ENCODE results near the gene PPP1R12B. TPM values are rescaled to one million over a fixed set of nuclear protein-coding genes. Genes with fewer than 3 reads are reported as not detected.
"Not testable (repeated sequence)": the region's sequence is repeated elsewhere in the genome, so short reads cannot be mapped to it uniquely, and the experiment has no call there.

Gene PPP1R12B
- total RNA-seq, 2 experiments from 2014 or later, result 13.0 to 14.1 TPM

DNA sequence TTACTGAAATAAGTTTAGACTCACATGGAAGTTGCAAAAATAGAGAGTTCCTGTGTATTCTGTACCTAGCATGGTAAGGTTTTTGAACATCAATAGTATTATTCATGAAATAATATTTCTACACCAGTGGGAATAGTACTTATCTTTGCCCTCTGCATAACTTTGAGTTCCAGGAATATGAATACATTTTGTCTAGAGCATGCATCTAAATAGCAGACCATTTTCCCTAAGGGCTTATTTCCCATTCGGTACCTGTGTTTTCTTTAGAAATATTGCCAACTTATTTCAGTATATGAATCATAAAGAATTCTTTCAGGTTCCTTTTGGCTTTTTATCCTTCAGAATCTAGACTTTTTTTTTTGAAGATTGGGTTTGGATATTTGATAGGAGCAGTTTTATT lies 81.6 kb downstream of the PPP1R12B start:
- H3K27me3 Mint-ChIP-seq; H3K27ac Mint-ChIP-seq; H3K9me3 Mint-ChIP-seq; H3K36me3 Mint-ChIP-seq (ENCODE audit: low read depth); H3K4me1 Mint-ChIP-seq (ENCODE audit: low read depth); H3K4me3 Mint-ChIP-seq; POLR2A ChIA-PET; DNase-seq; CTCF ChIA-PET; intact Hi-C loops (cut with micrococcal nuclease); ATAC-seq: not testable (repeated sequence)

DNA sequence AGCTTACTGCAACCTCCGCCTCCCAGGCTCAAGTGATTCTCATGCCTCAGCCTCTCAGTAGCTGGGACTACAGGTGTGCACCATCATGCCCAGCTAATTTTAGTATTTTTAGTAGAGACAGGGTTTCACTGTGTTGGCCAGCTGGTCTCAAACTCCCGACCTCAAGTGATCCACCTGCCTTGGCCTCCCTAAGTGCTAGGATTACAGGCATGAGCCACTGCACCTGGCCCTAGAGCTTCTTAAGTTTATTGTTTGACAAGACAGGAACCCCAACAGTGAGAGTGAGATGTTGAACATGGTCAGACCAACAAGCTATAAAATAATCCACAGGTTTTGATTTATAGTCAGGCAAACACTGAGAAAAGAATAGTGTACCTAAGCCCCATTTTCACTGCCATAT lies 83.8 kb downstream of the PPP1R12B start:
- H3K27me3 Mint-ChIP-seq; H3K36me3 Mint-ChIP-seq (ENCODE audit: low read depth); ATAC-seq; H3K27ac Mint-ChIP-seq; H3K4me1 Mint-ChIP-seq (ENCODE audit: low read depth); H3K9me3 Mint-ChIP-seq; H3K4me3 Mint-ChIP-seq; CTCF ChIA-PET; POLR2A ChIA-PET; DNase-seq; intact Hi-C loops (cut with micrococcal nuclease): not testable (repeated sequence)

DNA sequence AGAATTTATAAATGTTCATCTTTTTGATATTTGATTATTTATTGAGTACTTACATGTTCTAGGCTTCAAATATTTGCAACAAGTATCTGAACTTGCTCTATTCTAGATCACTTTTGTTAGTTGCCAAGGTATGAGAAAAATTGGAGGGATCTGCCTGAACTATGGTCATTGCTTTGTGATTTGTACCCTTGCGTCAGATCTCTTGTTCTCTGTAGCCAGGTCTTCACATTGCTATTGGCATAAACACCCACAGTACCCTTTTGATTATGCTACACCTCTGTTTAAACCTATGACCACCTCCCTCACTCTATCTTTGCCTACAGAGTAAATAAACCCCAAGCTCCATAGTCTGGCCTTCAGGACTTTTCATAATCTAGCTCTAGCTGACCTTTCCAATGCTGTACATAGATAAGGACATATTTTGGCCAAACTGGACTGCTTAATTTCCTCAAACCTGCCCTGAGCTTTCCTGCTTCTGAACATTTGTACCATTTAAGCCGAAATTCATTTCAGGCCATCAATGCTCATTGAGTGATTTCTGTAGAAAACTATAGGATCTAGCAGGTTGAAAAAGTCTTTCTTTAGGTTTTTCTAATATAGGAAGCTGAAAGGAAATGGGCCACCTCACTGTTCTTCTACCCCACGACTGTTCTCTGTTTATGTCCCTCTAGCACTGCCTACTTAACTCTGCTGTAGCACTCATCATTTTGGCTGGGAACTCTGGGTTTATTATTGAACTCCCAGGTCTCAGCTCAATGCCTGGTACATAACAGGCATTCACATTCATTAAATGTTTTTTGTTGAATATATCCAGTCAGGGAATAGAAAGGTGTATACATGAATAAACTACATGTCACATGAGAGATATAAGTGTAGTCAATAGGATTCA lies 84.9 kb downstream of the PPP1R12B start:
- intact Hi-C loops (cut with micrococcal nuclease), result no loop called here
- DNase-seq (no peak), ATAC-seq (no peak)
- no peaks in the 10 kb centered on the region for H3K27me3 Mint-ChIP-seq
- no peak overlapping the region for H3K4me3 Mint-ChIP-seq
- ChIA-PET CTCF (interaction anchor here (1.0 kb wide), 1 partner anchor 21 kb away, joined by 3 read pairs; no protein-coding TSS in a partner anchor), POLR2A (no interaction called here)
- peaks cover 9% of the 10 kb centered on the region for H3K36me3 Mint-ChIP-seq (ENCODE audit: low read depth)
- no peaks in the 10 kb centered on the region for H3K4me1 Mint-ChIP-seq (ENCODE audit: low read depth)
- no peaks in the 10 kb centered on the region for H3K9me3 Mint-ChIP-seq
- TF ChIP-seq, protein P1, sequence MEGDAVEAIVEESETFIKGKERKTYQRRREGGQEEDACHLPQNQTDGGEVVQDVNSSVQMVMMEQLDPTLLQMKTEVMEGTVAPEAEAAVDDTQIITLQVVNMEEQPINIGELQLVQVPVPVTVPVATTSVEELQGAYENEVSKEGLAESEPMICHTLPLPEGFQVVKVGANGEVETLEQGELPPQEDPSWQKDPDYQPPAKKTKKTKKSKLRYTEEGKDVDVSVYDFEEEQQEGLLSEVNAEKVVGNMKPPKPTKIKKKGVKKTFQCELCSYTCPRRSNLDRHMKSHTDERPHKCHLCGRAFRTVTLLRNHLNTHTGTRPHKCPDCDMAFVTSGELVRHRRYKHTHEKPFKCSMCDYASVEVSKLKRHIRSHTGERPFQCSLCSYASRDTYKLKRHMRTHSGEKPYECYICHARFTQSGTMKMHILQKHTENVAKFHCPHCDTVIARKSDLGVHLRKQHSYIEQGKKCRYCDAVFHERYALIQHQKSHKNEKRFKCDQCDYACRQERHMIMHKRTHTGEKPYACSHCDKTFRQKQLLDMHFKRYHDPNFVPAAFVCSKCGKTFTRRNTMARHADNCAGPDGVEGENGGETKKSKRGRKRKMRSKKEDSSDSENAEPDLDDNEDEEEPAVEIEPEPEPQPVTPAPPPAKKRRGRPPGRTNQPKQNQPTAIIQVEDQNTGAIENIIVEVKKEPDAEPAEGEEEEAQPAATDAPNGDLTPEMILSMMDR (IDR thresholded peaks at IDR 0.05), result no peak
- H3K27ac Mint-ChIP-seq, result no peak overlapping the region

DNA sequence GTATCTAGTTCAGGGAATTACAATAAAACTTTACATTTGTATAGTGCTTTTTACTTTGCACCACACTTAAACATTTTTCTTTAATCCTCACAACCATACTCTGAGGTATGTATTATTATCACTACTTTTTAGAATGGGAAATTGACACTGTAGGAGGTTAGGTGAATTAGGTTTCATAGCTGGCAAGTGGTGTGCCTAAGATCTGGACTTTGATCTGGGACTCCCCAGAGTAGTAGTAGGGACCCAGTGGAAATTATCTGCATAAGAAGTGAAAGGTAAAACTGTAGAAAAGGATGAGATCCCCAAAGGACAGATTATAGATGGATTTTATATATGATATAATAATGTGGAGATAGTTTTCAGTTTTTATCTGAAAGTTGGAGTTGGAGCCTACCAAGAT lies 85.6 kb downstream of the PPP1R12B start:
- intact Hi-C loops (cut with micrococcal nuclease), result no loop called here
- H3K27ac Mint-ChIP-seq, result no peak overlapping the region
- no peaks in the 10 kb centered on the region for H3K27me3 Mint-ChIP-seq
- DNase-seq (no peak), ATAC-seq (no peak)
- no peaks in the 10 kb centered on the region for H3K4me1 Mint-ChIP-seq (ENCODE audit: low read depth)
- ChIA-PET POLR2A (no interaction called here), CTCF (interaction anchor here (1.0 kb wide), 1 partner anchor 21 kb away, joined by 3 read pairs; no protein-coding TSS in a partner anchor)
- no peaks in the 10 kb centered on the region for H3K9me3 Mint-ChIP-seq
- TF ChIP-seq, protein P1 (IDR thresholded peaks at IDR 0.05), result no peak
- no peak overlapping the region for H3K4me3 Mint-ChIP-seq
- H3K36me3 Mint-ChIP-seq (ENCODE audit: low read depth), result peaks cover 9% of the 10 kb centered on the region

DNA sequence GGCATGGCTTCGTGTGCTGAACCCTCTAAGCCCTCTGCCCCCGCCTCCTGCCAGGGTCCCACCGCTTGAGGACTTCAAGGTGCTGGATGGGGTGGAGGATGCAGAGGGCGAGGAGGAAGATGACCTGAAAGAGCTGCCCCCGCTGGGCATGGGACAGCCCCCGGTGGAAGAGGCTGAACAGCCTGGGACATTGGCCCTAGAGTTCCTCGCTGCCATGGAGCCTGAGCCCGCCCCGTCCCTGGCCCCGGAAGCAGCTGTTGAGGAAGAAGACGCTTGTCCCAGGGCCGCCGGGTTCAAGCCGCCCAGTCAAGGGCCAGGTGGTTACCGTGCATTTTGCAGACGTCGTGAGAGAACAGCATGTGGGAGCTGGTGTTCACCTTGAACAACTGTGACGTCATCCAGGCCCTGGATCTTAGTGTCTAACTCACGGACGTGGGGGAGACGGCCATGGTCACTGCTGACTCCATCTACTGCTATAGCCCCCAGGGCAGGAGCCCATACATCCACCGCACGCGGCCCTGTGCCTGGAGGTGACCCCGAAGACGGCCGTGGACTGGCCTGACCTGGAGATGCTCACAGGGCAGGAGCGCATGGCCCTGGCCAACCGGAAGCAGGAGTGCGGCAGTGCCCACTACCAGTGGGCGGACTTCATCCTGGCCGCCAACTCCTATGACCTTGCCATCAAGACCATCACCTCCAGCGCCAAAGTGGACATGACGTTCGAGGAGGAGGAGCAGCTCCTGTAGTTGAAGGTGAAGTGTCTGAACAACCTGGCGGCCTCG lies 90.1 kb downstream of the PPP1R12B start:
- no peaks in the 10 kb centered on the region for H3K4me1 Mint-ChIP-seq (ENCODE audit: low read depth)
- CTCF ChIA-PET, result no interaction called here
- POLR2A ChIA-PET, result interaction anchor here (0.7 kb wide), 1 partner anchor 97 kb away, joined by 3 read pairs; the partner anchor contains the start of gene UBE2T
- no peak overlapping the region for H3K27ac Mint-ChIP-seq
- no peaks in the 10 kb centered on the region for H3K9me3 Mint-ChIP-seq
- no peaks in the 10 kb centered on the region for H3K27me3 Mint-ChIP-seq
- ATAC-seq, result no peak
- TF ChIP-seq, protein P1 (IDR thresholded peaks at IDR 0.05), result no peak
- peaks cover 11% of the 10 kb centered on the region for H3K36me3 Mint-ChIP-seq (ENCODE audit: low read depth)
- H3K4me3 Mint-ChIP-seq, result no peak overlapping the region
- intact Hi-C loops (cut with micrococcal nuclease), result no loop called here
- no peak for DNase-seq

All from activated CD8-positive, alpha-beta T cell treated with anti-CD3 and anti-CD28 coated beads for 36 hours (primary cell).